Measurements from ENCODE around the gene PPP1R12A.

The PPP1R12A gene

GRCh38 chr12:79935624-79936345 lies 888 bp upstream of the PPP1R12A start:
- DNase-seq: no peak
- no peak for ATAC-seq

- DNase-seq: peak; percentile 64
- ATAC-seq: peak; percentile 30
Observed at GRCh38 chr12:79934281-79935020, 446 bp downstream of the PPP1R12A start.

- no peak for ATAC-seq
- peak; percentile 14 for DNase-seq
Observed at GRCh38 chr12:79933532-79934264, 1.2 kb downstream of the PPP1R12A start.

- DNase-seq (no peak), ATAC-seq (no peak)
Observed at GRCh38 chr12:79933043-79933442, 1.9 kb downstream of the PPP1R12A start.

- no peak for DNase-seq
- no peak for ATAC-seq
Observed at GRCh38 chr12:79932357-79932756, 2.5 kb downstream of the PPP1R12A start.

- ATAC-seq (no peak), DNase-seq (no peak)
Observed at GRCh38 chr12:79929065-79929464, 5.8 kb downstream of the PPP1R12A start.

GRCh38 chr12:79927772-79928474 lies 7.0 kb downstream of the PPP1R12A start:
- ATAC-seq: peak; percentile 99
- DNase-seq: peak; percentile 32

GRCh38 chr12:79926951-79927350 lies 7.9 kb downstream of the PPP1R12A start:
- no peak for DNase-seq
- ATAC-seq: no peak

GRCh38 chr12:79925492-79925891 lies 9.4 kb downstream of the PPP1R12A start:
- ATAC-seq: no peak
- DNase-seq: no peak

GRCh38 chr12:79921786-79922185 lies 13.1 kb downstream of the PPP1R12A start:
- DNase-seq (no peak), ATAC-seq (no peak)

- DNase-seq (no peak), ATAC-seq (peak; percentile 40)
Observed at GRCh38 chr12:79920421-79921238, 14.3 kb downstream of the PPP1R12A start.

- DNase-seq: no peak
- no peak for ATAC-seq
Observed at GRCh38 chr12:79919762-79920161, 15.1 kb downstream of the PPP1R12A start.

- DNase-seq (no peak), ATAC-seq (no peak)
Observed at GRCh38 chr12:79916826-79917225, 18.1 kb downstream of the PPP1R12A start.

GRCh38 chr12:79911889-79912656 lies 22.8 kb downstream of the PPP1R12A start:
- ATAC-seq (no peak), DNase-seq (no peak)

GRCh38 chr12:79908366-79908765 lies 26.5 kb downstream of the PPP1R12A start:
- DNase-seq (no peak), ATAC-seq (no peak)

GRCh38 chr12:79901506-79901905 lies 33.4 kb downstream of the PPP1R12A start:
- DNase-seq (no peak), ATAC-seq (no peak)

- no peak for ATAC-seq
- no peak for DNase-seq
Observed at GRCh38 chr12:79900951-79901350, 33.9 kb downstream of the PPP1R12A start.

- DNase-seq: no peak
- no peak for ATAC-seq
Observed at GRCh38 chr12:79900199-79900598, 34.7 kb downstream of the PPP1R12A start.

- DNase-seq (no peak), ATAC-seq (no peak)
Observed at GRCh38 chr12:79897617-79898016, 37.3 kb downstream of the PPP1R12A start.

GRCh38 chr12:79895804-79896203 lies 39.1 kb downstream of the PPP1R12A start:
- ATAC-seq: no peak

GRCh38 chr12:79895071-79895470 lies 39.8 kb downstream of the PPP1R12A start:
- DNase-seq: no peak
- ATAC-seq: no peak

More at GRCh38 chr12:79895804-79896203, 39.1 kb downstream of the PPP1R12A start:
- DNase-seq: no peak

Measured in stimulated activated naive CD8-positive, alpha-beta T cell treated with anti-CD3 and anti-CD28 coated beads, Interleukin-15, Interleukin-2, amounts not matched to agents 100 U/mL and 50 U/mL, for 24 hours (primary cell).